Cardiac atrium fibroblast (primary cell): ENCODE results near the gene TMCO2. TPM values are rescaled to one million over a fixed set of nuclear protein-coding genes. Genes with fewer than 3 reads are reported as not detected.

Experiments used
- total RNA-seq: library from RNA; depleted of rRNA; stranded (reverse); fragments of >200 nt; gene quantifications from 2 replicates; pipeline ENCODE4 v1.2.3, GENCODE V29; 2015

TMCO2 gene
- total RNA-seq, result 2.7 TPM in 1 of 2 replicates, not detected in the other

DNA sequence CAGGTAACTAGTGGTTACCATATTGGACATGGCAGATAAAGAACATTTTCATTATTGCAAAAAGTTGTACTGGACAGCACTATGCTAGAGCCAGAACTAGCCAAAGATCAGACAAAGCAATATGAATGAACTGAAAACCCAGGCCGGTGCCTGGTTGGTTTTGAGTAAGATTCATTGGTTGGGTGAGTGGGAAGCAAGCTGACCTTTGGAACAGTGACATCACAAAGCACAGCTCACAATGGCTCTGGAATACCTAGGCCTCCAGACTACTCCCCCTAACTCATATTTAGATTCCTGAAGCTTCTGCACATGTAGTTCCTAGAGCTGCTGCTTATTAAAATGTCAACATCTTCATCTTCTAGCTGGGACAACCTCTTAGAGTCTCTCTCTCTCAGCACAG lies at the start of gene TMCO2:
TSS of gene TMCO2 (plus strand) at position 283 of the 400 bp plus-strand sequence. CDS start at position 340, 57 bp downstream.

DNA sequence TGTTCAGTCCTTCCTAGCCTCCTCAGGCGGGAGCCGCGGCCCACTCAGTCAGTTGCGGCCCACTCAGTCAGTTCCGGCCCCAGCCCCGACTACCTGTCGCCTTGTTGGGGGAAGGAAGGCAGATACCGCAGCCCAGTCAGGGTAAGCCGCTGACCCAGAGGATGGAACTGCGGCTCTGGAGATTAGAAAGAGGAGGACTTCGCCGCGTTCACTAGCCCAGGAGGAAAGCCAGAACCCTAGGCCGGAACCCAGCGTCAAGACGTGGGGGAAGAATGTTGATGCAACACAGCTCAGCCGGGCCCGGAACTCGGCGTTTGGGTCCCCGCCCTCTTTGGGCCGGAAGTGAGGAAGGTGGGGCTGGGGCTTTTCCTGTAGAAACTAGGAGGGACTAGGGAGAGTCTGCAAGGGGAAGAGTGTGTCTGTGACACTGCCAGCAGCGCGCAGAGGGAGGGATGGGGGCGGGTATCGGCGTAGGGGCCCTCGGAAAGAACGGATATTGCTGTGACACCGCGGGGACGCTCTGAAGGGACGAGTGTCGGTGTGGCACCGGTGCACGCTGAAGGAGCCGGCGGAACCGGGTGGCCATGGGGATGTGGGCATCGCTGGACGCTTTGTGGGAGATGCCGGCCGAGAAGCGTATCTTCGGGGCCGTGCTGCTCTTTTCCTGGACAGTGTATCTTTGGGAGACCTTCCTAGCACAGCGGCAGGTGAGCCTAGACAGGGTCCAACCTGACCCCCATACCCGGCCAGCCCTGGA lies 10.1 kb downstream of the TMCO2 start, which contains the start of gene ZMPSTE24:
TSS of gene ZMPSTE24 (plus strand) at position 549 of the 757 bp plus-strand sequence. CDS start at position 585, 36 bp downstream.

Other genes starting within 250 kb of the TMCO2 start
- gene CAP1, start 207.2 kb upstream of the TMCO2 start, total RNA-seq, result 435 and 437 TPM in 2 replicates
- gene PPT1, start 150.7 kb upstream of the TMCO2 start, total RNA-seq, result 46.3 and 49.1 TPM in 2 replicates
- gene RLF, start 86.5 kb upstream of the TMCO2 start, total RNA-seq, result 14.1 and 15.1 TPM in 2 replicates
- 45.9 and 61.9 TPM in 2 replicates for gene ZMPSTE24, start 10.3 kb downstream of the TMCO2 start, total RNA-seq
- gene COL9A2, start 69.3 kb downstream of the TMCO2 start, total RNA-seq, result 1.5 and 2.0 TPM in 2 replicates
- 22.7 and 26.4 TPM in 2 replicates for gene SMAP2, start 125.8 kb downstream of the TMCO2 start, total RNA-seq
- 2.3 and 3.9 TPM in 2 replicates for gene ZFP69B, start 202.5 kb downstream of the TMCO2 start, total RNA-seq
- 0.54 and 1.6 TPM in 2 replicates for gene ZFP69, start 229.4 kb downstream of the TMCO2 start, total RNA-seq